ENCODE data around the gene FAM47E.

GRCh38 chr4:76235407-76235806, 16.1 kb upstream of the FAM47E start:
- TF ChIP-seq RXRA (IDR thresholded peaks at IDR 0.05) (no peak), SP1 (IDR thresholded peaks at IDR 0.05) (no peak)

Data from liver (tissue), 2 donors.